ENCODE measurements around the gene BRDT. TPM values are rescaled to one million over a fixed set of nuclear protein-coding genes. Genes with fewer than 3 reads are reported as not detected.

The BRDT gene
- total RNA-seq, 1 donor from 2014 or later = not detected

DNA sequence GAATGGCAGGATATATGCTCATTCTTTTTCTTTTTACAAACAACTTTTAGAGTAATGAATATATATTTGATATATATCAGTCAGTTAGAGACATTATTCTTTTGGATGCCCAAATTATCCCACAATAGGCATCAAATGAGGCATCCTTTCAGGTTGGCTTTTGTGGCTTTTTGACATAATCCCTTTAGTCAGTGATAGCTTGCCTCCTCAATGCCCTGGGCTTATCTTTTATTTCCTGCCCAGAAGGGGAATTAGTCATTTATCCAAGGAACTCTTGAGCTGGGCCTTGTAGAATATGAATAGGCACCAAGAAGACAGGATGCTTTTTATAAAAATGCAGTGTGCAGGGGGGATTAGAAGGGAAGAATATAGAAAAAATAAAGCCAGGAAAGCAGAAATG lies 102.7 kb downstream of the BRDT start:
- H3K27ac ChIP-seq (ENCODE audit: low read depth, low read length) = no peak overlapping the region
- H3K9me3 ChIP-seq (ENCODE audit: control insufficient read depth in 3 of 3, low read length in 3 of 3) = no peaks in the 10 kb centered on the region
- no peak overlapping the region for H3K4me3 ChIP-seq (ENCODE audit: low read length in 3 of 3)
- H3K4me1 ChIP-seq (ENCODE audit: control insufficient read depth in 3 of 3, insufficient read depth in 3 of 3, low read length in 3 of 3) = no peaks in the 10 kb centered on the region
- H3K9ac ChIP-seq (ENCODE audit: low read depth in 1 of 3, low read length in 3 of 3) = no peak overlapping the region
- no peaks in the 10 kb centered on the region for H3K36me3 ChIP-seq (ENCODE audit: control insufficient read depth in 3 of 3, insufficient read depth in 3 of 3, low read length in 3 of 3)
- H3K27me3 ChIP-seq (ENCODE audit: control insufficient read depth in 3 of 3, insufficient read depth in 3 of 3, low read length in 3 of 3) = no peaks in the 10 kb centered on the region

Other genes starting within 250 kb of the BRDT start
- 54.3 TPM for gene TGFBR3, start 63.2 kb upstream of the BRDT start, total RNA-seq
- gene EPHX4, start 80.6 kb downstream of the BRDT start, total RNA-seq = 0.52 TPM
- gene SETSIP, start 126.0 kb downstream of the BRDT start, total RNA-seq = not detected
- 1.6 TPM for gene BTBD8, start 130.9 kb downstream of the BRDT start, total RNA-seq

All from skeletal muscle tissue (tissue), 4 donors.